Heart right ventricle (tissue), 16 donors: ENCODE results near the gene CORO2A. TPM values are rescaled to one million over a fixed set of nuclear protein-coding genes. Genes with fewer than 3 reads are reported as not detected.
"Not testable (repeated sequence)": the region's sequence is repeated elsewhere in the genome, so short reads cannot be mapped to it uniquely, and the experiment has no call there.

Experiments
- ATAC-seq, 8 donors: fragments of 200-7000 bp; cut with Tn5 transposase; one replicate each; pipeline ENCODE4 v1.9.1; 2020; ENCODE audit warnings: mild to moderate bottlenecking in 8 of 8, moderate library complexity in 8 of 8, moderate number of reproducible peaks in 1 of 8
- DNase-seq, 2 donors: peaks; one replicate each; pipeline ENCODE4 v3.0.0-alpha.2; 2020
- H3K27ac ChIP-seq, 10 donors: fragments of 200-600 bp; sonication (generic) in 2 of 10; one replicate each; pipeline versions ENCODE4 v1.5.0 to v1.8.0; 2020 to 2022; ENCODE audit warnings: mild to moderate bottlenecking in 3 of 10
- H3K27me3 ChIP-seq, 7 donors: fragments of 200-600 bp; one replicate each; pipeline ENCODE4 v1.8.0; 2021 to 2022; ENCODE audit warnings: mild to moderate bottlenecking in 2 of 7
- H3K36me3 ChIP-seq, 9 donors: fragments of 200-600 bp; sonication (generic) in 1 of 9; one replicate each; pipeline versions ENCODE4 v1.5.0 to v1.8.0; 2020 to 2022; ENCODE audit warnings: mild to moderate bottlenecking in 2 of 9
- H3K4me1 ChIP-seq, 9 donors: fragments of 200-600 bp; sonication (generic) in 1 of 9; one replicate each; pipeline versions ENCODE4 v1.5.0 to v1.8.0; 2020 to 2022; ENCODE audit warnings: mild to moderate bottlenecking in 4 of 9
- H3K4me3 ChIP-seq, 10 donors: fragments of 200-600 bp; sonication (generic) in 2 of 10; one replicate each; pipeline versions ENCODE4 v1.5.0 to v1.8.0; 2020 to 2022; ENCODE audit warnings: mild to moderate bottlenecking in 7 of 10, moderate library complexity in 2 of 10
- H3K9me3 ChIP-seq, 11 donors: fragments of 200-600 bp in 10 of 11; sonication (generic) in 2 of 11; one replicate each; pipeline versions ENCODE4 v1.5.0 to v1.8.0; 2013 to 2022; ENCODE audit warnings: mild to moderate bottlenecking in 2 of 11, control low read depth in 1 of 11, moderate library complexity in 1 of 11
- CTCF ChIP-seq, 9 donors: fragments of 200-600 bp; sonication (generic) in 2 of 9; IDR thresholded peaks; one replicate each; pipeline versions ENCODE4 v1.5.0 to v1.8.0; 2021 to 2022; ENCODE audit warnings: antibody characterized with exemption in 9 of 9, mild to moderate bottlenecking in 5 of 9, moderate library complexity in 1 of 9
- WGBS, 2 donors: extraction: QIAGEN DNeasy Blood & Tissue Kit; methylation state at CpG; one replicate each; pipeline ENCODE4 v1.1.7; 2013; ENCODE audit warnings: inconsistent platforms in 1 of 2; 5-methylcytosine and 5-hydroxymethylcytosine counted together
- intact Hi-C, 10 donors: fragments of 100-400 bp; cut with DNase I; formaldehyde crosslinking; loops; one replicate each; pipeline versions ENCODE4 v1.11.1 to v1.14.2; 2022
- polyA plus RNA-seq, 2 donors: library from polyadenylated mRNA; stranded (reverse); fragments of 200-250 nt; gene quantifications; one replicate each; pipeline ENCODE4 v1.2.3, GENCODE V29; 2013
- total RNA-seq, 10 donors: library from RNA; stranded (reverse); fragmentation: NEBNext Ultra II Directional in 3 of 10; extraction: Animal tissue kit (Norgen Biotek cat#: 25700) in 3 of 10; gene quantifications; one replicate each; pipeline versions ENCODE4 v1.2.1 to v1.2.4, GENCODE V29; 2021 to 2023
- donor health status: Arrhythmogenic right ventricular cardiomyopathy.
- donor health status: ischemic (EF 13 %, LVEDD 7.1; RV severe dilation, severe dysfunction).
- donor health status: healthy with polysubstance abuse.
- donor health status: DM: no; HTN: yes; CAD: no.
- donor health status: DM: no; HTN: no; CAD: no.
- donor health status: ischemic (EF 25% LVEDD 6.9; RV normal size, moderate dysfunction).
- donor health status: ischemic (EF 25% LVEDD 5.7; RV mildly dilated, moderate dysfunction).
- donor health status: healthy.
- donor health status: DM: yes; HTN: yes; CAD: no.
- donor health status: Ischemic cardiomyopathy.
- donor health status: ischemic (EF 35%, LVEDD 5.7; RV mildly dilated, moderate dysfunction).
- donor health status: nonischemic (EF 11% LVEDD 7.7; RV severe dilation, severe dysfunction).
- donor health status: DM: yes; HTN: yes; CAD: no.
- donor health status: PGD.
- donor health status: ischemic (EF 29% LVEDD 5.4; RV normal size, mild dysfunction).
- donor health status: nonischemic (EF 23%, LVEDD 6.1; RV moderate dilation, normal function).

CORO2A gene
- total and polyA plus RNA-seq, 12 donors, result 0.06 to 0.90 (median 0.23) TPM

DNA sequence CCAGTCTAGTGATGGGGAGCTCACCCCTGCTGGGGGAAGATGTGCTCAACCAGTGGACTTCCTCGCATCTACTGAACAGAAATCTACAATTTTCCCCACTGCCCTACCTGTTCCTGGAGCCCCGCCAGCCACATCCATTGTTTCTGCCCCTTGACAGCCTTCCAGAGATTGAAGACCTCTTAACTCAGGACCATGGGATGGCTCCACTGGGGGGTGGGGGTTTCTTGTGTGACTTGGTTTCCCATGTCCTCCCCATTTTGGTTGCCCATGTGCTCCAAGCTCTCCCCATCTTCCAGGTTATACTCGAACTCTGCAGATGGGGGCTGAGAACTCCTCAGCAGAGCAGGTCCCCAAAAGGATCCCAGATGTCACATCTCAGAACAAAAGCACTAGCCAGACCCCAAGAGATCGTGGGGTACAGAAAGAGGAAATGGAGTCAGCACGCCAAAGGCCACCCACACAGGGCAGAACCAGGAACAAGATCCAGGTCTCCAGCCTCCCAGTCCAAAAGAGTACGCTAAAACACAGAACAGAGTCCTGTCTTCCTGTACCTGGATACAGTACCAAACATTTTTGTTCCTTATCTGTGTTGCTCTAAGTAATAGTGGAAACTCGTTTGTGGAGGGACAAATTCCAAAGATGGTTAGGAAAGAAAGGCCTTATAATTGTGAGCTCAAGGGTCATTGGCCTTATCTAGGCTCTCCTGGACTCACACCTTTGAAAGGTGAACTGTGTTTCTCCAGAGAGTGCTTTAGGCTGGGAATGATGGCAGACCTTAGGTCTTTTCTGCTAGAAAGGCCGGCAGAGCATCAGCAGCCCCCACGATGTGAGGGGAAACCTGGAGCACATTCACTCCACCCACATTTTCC lies 15.8 kb downstream of the CORO2A start:
- 71 to 73% methylated on average over 9 of the region's 9 CpGs for WGBS, 2 donors
- Histone ChIP-seq H3K27me3 (peaks cover 0 to 5% (median 0%) of the 10 kb centered on the region in 7 donors), H3K36me3 (no peaks in the 10 kb centered on the region), H3K4me1 (peaks cover 0 to 9% (median 0%) of the 10 kb centered on the region in 9 donors), H3K4me3 (no peak overlapping the region), H3K27ac (no peak overlapping the region), H3K9me3 (no peaks in the 10 kb centered on the region)
- DNase-seq (no peak), ATAC-seq (no peak)
- intact Hi-C loops, result no loop called here
- no peak for TF ChIP-seq CTCF (IDR thresholded peaks at IDR 0.05)

DNA sequence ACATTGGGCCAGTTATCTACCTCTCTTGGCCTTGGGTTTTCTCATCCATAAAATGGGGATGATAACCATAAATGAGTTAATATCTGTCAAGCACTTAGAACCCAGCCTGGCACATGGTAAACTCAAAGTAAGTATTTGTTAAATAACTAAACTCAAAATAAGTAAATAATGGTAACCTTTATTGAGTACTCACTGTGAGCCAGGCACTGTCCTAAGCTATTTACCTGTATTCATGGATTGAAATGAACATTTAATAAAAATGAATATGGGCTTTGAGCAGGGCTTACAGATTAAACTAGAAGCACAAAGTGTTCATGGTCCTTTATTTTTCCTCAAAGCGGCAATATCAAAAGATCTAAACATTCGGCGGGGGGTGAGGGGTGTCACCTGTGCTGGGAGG lies 16.7 kb downstream of the CORO2A start:
- 91 to 99% methylated on average over 3 of the region's 3 CpGs for WGBS, 2 donors
- no peak for DNase-seq
- no peaks in the 10 kb centered on the region for H3K36me3 ChIP-seq
- H3K4me1 ChIP-seq, result peaks cover 0 to 9% (median 0%) of the 10 kb centered on the region in 9 donors
- no peak overlapping the region for H3K27ac ChIP-seq
- H3K9me3 ChIP-seq, result no peaks in the 10 kb centered on the region
- TF ChIP-seq CTCF (IDR thresholded peaks at IDR 0.05), result no peak
- H3K27me3 ChIP-seq, result peaks cover 0 to 10% (median 0%) of the 10 kb centered on the region in 7 donors
- no peak for ATAC-seq
- intact Hi-C loops, result no loop called here
- H3K4me3 ChIP-seq, result no peak overlapping the region

DNA sequence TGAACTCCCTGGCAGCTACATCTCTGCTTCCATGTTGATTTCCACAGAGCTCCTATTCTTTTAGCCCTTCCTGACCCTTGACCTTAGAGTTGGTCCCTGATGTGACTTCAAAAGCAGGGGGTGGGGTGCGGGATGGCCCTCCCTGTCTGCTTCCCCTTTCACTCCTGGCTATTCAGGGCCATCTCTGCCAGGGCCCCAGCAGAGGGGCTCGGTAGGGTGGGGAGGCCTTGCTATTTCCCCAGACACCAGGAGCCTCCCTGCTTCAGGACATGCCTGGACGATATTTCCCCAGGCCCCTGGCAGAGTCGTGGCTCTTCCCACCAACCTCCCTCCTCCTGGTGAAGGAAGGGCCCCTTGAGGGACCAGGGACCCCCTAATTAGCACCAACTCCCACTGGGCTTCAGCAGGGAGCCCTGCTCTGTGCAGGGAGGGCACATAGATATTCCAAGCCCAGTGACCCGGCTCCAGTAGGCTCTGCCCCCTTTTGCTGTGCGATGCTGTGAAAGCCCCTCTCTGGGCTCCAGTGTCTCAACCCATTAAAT lies 17.3 kb downstream of the CORO2A start:
- ATAC-seq, result no peak

DNA sequence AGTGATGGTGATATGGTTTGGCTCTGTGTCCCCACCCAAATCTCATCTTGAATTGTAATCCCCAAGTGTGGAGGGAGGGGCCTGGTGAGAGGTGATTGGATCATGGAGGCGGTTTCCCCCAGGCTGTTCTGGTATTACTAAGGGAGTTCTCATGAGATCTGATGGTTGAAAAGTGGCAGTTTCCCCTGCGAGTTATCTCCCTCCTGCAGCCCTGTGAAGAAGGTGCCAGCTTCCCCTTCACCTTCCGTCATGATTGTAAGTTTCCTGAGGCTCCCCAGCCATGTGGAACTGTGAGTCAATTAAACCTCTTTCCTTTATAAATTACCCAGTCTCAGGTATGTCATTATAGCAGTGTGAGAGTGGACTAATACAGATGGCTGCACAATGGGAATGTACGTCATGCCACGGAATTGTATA lies 17.9 kb downstream of the CORO2A start:
- H3K4me3 ChIP-seq, H3K27ac ChIP-seq, ATAC-seq, H3K9me3 ChIP-seq, H3K4me1 ChIP-seq, intact Hi-C loops, H3K36me3 ChIP-seq, DNase-seq: not testable (repeated sequence)
- H3K27me3 ChIP-seq, result peaks cover 0 to 16% (median 3%) of the 10 kb centered on the region in 7 donors
- 70 to 81% methylated on average over 5 of the region's 5 CpGs for WGBS, 2 donors

More for the DNA sequence above, 17.3 kb downstream of the CORO2A start:
- H3K27me3 ChIP-seq, result peaks cover 0 to 16% (median 2%) of the 10 kb centered on the region in 7 donors
- peaks cover 0 to 8% (median 0%) of the 10 kb centered on the region in 9 donors for H3K4me1 ChIP-seq
- H3K9me3 ChIP-seq, result no peaks in the 10 kb centered on the region
- intact Hi-C loops, result no loop called here
- TF ChIP-seq CTCF (IDR thresholded peaks at IDR 0.05), result no peak
- H3K27ac ChIP-seq, result no peak overlapping the region
- 54 to 64% methylated on average over 6 of the region's 6 CpGs for WGBS, 2 donors
- DNase-seq, result no peak
- H3K36me3 ChIP-seq, result no peaks in the 10 kb centered on the region
- no peak overlapping the region for H3K4me3 ChIP-seq
